ENCODE measurements around the gene CFHR5.
"Not testable (repeated sequence)": the region's sequence is repeated elsewhere in the genome, so short reads cannot be mapped to it uniquely, and the experiment has no call there.

Gene CFHR5

GRCh38 chr1:197021716-197022115 is 44.4 kb downstream of the CFHR5 start:
- no peak for DNase-seq

GRCh38 chr1:197024460-197024859 is 47.1 kb downstream of the CFHR5 start:
- no peak for DNase-seq

GRCh38 chr1:197027359-197027758 is 50.0 kb downstream of the CFHR5 start:
- no peak for DNase-seq

- DNase-seq, result no peak
Measured at GRCh38 chr1:197029749-197030148, 52.4 kb downstream of the CFHR5 start.

- not testable (repeated sequence) for DNase-seq
Measured at GRCh38 chr1:197034631-197035339, 57.4 kb downstream of the CFHR5 start.

- no peak for DNase-seq
Measured at GRCh38 chr1:197036861-197037260, 59.5 kb downstream of the CFHR5 start.

- DNase-seq, result no peak
Measured at GRCh38 chr1:197041486-197042353, 64.4 kb downstream of the CFHR5 start.

- no peak for DNase-seq
Measured at GRCh38 chr1:197042676-197043341, 65.5 kb downstream of the CFHR5 start.

GRCh38 chr1:197049100-197049499 is 71.7 kb downstream of the CFHR5 start:
- no peak for DNase-seq
